Measurements from ENCODE around the gene CDK19. TPM values are rescaled to one million over a fixed set of nuclear protein-coding genes. Genes with fewer than 3 reads are reported as not detected.

CDK19 gene
- total RNA-seq, 5 donors from 2014 or later (not counting 1 experiment from before 2014, with no cell fraction given): 11.4 to 16.1 (median 14.2) TPM

- WGBS (ENCODE audit: insufficient coverage): 93% methylated on average over 2 of the region's 3 CpGs
Measured at GRCh38 chr6:110699780-110700179, 115.5 kb downstream of the CDK19 start.

GRCh38 chr6:110693994-110694393 is 121.3 kb downstream of the CDK19 start:
- no peak for ATAC-seq (replicated peaks in 1 of 4)
- peaks cover 0 to 4% of the 10 kb centered on the region in 2 donors for H3K36me3 ChIP-seq (ENCODE audit: control insufficient read depth in 2 of 2, extremely low read depth in 1 of 2, insufficient read depth in 1 of 2, low read length in 1 of 2)
- no peaks in the 10 kb centered on the region for H3K27me3 Mint-ChIP-seq
- no peak overlapping the region for H3K4me3 ChIP-seq (ENCODE audit: control insufficient read depth in 1 of 2, extremely low read depth in 1 of 2, low read length in 1 of 2)
- H3K9me3 Mint-ChIP-seq: peaks cover 0 to 3% (median 3%) of the 10 kb centered on the region in 3 donors
- H3K36me3 Mint-ChIP-seq: peaks cover 34% of the 10 kb centered on the region
- no peak overlapping the region for H3K27ac ChIP-seq (ENCODE audit: low read length)
- H3K27ac Mint-ChIP-seq: no peak overlapping the region
- POLR2A ChIA-PET: no interaction called here
- H3K4me1 ChIP-seq (ENCODE audit: control insufficient read depth in 1 of 2, extremely low read depth in 1 of 2, insufficient read depth in 2 of 2, low read length in 2 of 2): peaks cover 4 to 9% of the 10 kb centered on the region in 2 experiments
- no peaks in the 10 kb centered on the region for H3K27me3 ChIP-seq (replicated peaks in 1 of 2; ENCODE audit: control insufficient read depth in 2 of 2, extremely low read depth in 1 of 2, insufficient read depth in 2 of 2, low read length in 1 of 2)
- CTCF ChIA-PET: no interaction called here
- peaks cover 11 to 14% (median 12%) of the 10 kb centered on the region in 3 donors for H3K4me1 Mint-ChIP-seq
- DNase-seq: no peak
- H3K4me3 Mint-ChIP-seq: no peak overlapping the region
- H3K9me3 ChIP-seq: no peaks in the 10 kb centered on the region

More at GRCh38 chr6:110699780-110700179, 115.5 kb downstream of the CDK19 start:
- no peak overlapping the region for H3K27ac Mint-ChIP-seq
- H3K27me3 ChIP-seq (replicated peaks in 1 of 2; ENCODE audit: control insufficient read depth in 2 of 2, extremely low read depth in 1 of 2, insufficient read depth in 2 of 2, low read length in 1 of 2): no peaks in the 10 kb centered on the region
- CTCF ChIA-PET: interaction anchor here (0.5 to 1.2 kb wide), 4 partner anchors 20 to 1863 kb away, joined by 3 to 6 read pairs (median 4); no protein-coding TSS in a partner anchor
- DNase-seq (no peak), ATAC-seq (replicated peaks in 1 of 4) (no peak)
- H3K36me3 Mint-ChIP-seq: peaks cover 16% of the 10 kb centered on the region
- no peaks in the 10 kb centered on the region for H3K9me3 ChIP-seq
- H3K4me1 ChIP-seq (ENCODE audit: control insufficient read depth in 1 of 2, extremely low read depth in 1 of 2, insufficient read depth in 2 of 2, low read length in 2 of 2): no peaks in the 10 kb centered on the region
- H3K27ac ChIP-seq (ENCODE audit: low read length): no peak overlapping the region
- H3K36me3 ChIP-seq (ENCODE audit: control insufficient read depth in 2 of 2, extremely low read depth in 1 of 2, insufficient read depth in 1 of 2, low read length in 1 of 2): no peaks in the 10 kb centered on the region
- no peak overlapping the region for H3K4me3 Mint-ChIP-seq
- peaks cover 0 to 3% (median 3%) of the 10 kb centered on the region in 3 donors for H3K9me3 Mint-ChIP-seq
- no peak overlapping the region for H3K4me3 ChIP-seq (ENCODE audit: control insufficient read depth in 1 of 2, extremely low read depth in 1 of 2, low read length in 1 of 2)
- no peaks in the 10 kb centered on the region for H3K27me3 Mint-ChIP-seq
- no peaks in the 10 kb centered on the region for H3K4me1 Mint-ChIP-seq
- POLR2A ChIA-PET: interaction anchor here in 1 of 2 donors (0.6 kb wide), 1 partner anchor 74 kb away, joined by 7 read pairs; no protein-coding TSS in a partner anchor

GRCh38 chr6:110693296-110693695 is 122.0 kb downstream of the CDK19 start:
- POLR2A ChIA-PET: no interaction called here
- CTCF ChIA-PET: no interaction called here

GRCh38 chr6:110690916-110691315 is 124.4 kb downstream of the CDK19 start:
- Histone ChIP-seq H3K36me3 (ENCODE audit: control insufficient read depth in 2 of 2, extremely low read depth in 1 of 2, insufficient read depth in 1 of 2, low read length in 1 of 2) (peaks cover 0 to 4% of the 10 kb centered on the region in 2 donors), H3K4me1 (ENCODE audit: control insufficient read depth in 1 of 2, extremely low read depth in 1 of 2, insufficient read depth in 2 of 2, low read length in 2 of 2) (peaks cover 18 to 27% of the 10 kb centered on the region in 2 experiments), H3K9me3 (no peaks in the 10 kb centered on the region), H3K27me3 (replicated peaks in 1 of 2; ENCODE audit: control insufficient read depth in 2 of 2, extremely low read depth in 1 of 2, insufficient read depth in 2 of 2, low read length in 1 of 2) (no peaks in the 10 kb centered on the region), H3K27ac (ENCODE audit: low read length) (no peak overlapping the region), H3K4me3 (ENCODE audit: control insufficient read depth in 1 of 2, extremely low read depth in 1 of 2, low read length in 1 of 2) (no peak overlapping the region)
- ATAC-seq (replicated peaks in 1 of 4): no peak
- Mint-ChIP-seq H3K27ac (no peak overlapping the region), H3K9me3 (no peaks in the 10 kb centered on the region), H3K27me3 (no peaks in the 10 kb centered on the region), H3K4me1 (peaks cover 29 to 39% (median 32%) of the 10 kb centered on the region in 3 donors), H3K36me3 (peaks cover 20% of the 10 kb centered on the region), H3K4me3 (no peak overlapping the region)
- no CpG with 5 or more reads among the region's 5 CpGs for WGBS (ENCODE audit: insufficient coverage)
- DNase-seq: no peak
- ChIA-PET POLR2A (no interaction called here), CTCF (interaction anchor here in 1 of 2 donors (1.4 kb wide), 1 partner anchor 11 kb away, joined by 4 read pairs; no protein-coding TSS in a partner anchor)

More at GRCh38 chr6:110693296-110693695, 122.0 kb downstream of the CDK19 start:
- Histone ChIP-seq H3K27ac (ENCODE audit: low read length) (no peak overlapping the region), H3K4me1 (ENCODE audit: control insufficient read depth in 1 of 2, extremely low read depth in 1 of 2, insufficient read depth in 2 of 2, low read length in 2 of 2) (peaks cover 9 to 16% of the 10 kb centered on the region in 2 experiments), H3K9me3 (no peaks in the 10 kb centered on the region), H3K27me3 (replicated peaks in 1 of 2; ENCODE audit: control insufficient read depth in 2 of 2, extremely low read depth in 1 of 2, insufficient read depth in 2 of 2, low read length in 1 of 2) (no peaks in the 10 kb centered on the region), H3K36me3 (ENCODE audit: control insufficient read depth in 2 of 2, extremely low read depth in 1 of 2, insufficient read depth in 1 of 2, low read length in 1 of 2) (peaks cover 0 to 4% of the 10 kb centered on the region in 2 donors), H3K4me3 (ENCODE audit: control insufficient read depth in 1 of 2, extremely low read depth in 1 of 2, low read length in 1 of 2) (no peak overlapping the region)
- Mint-ChIP-seq H3K27ac (no peak overlapping the region), H3K36me3 (peaks cover 34% of the 10 kb centered on the region), H3K27me3 (no peaks in the 10 kb centered on the region), H3K4me3 (no peak overlapping the region), H3K9me3 (peaks cover 0 to 3% (median 3%) of the 10 kb centered on the region in 3 donors), H3K4me1 (peaks cover 18 to 21% (median 19%) of the 10 kb centered on the region in 3 donors)
- DNase-seq (no peak), ATAC-seq (replicated peaks in 1 of 4) (no peak)
- WGBS (ENCODE audit: insufficient coverage): 100% methylated on average over 3 of the region's 3 CpGs

GRCh38 chr6:110690106-110690654 is 125.1 kb downstream of the CDK19 start:
- peaks cover 29 to 41% (median 32%) of the 10 kb centered on the region in 3 donors for H3K4me1 Mint-ChIP-seq
- CTCF ChIA-PET: interaction anchor here in 1 of 2 donors (1.4 kb wide), 1 partner anchor 10 kb away, joined by 4 read pairs; no protein-coding TSS in a partner anchor
- Histone ChIP-seq H3K4me3 (ENCODE audit: control insufficient read depth in 1 of 2, extremely low read depth in 1 of 2, low read length in 1 of 2) (no peak overlapping the region), H3K27me3 (replicated peaks in 1 of 2; ENCODE audit: control insufficient read depth in 2 of 2, extremely low read depth in 1 of 2, insufficient read depth in 2 of 2, low read length in 1 of 2) (no peaks in the 10 kb centered on the region), H3K9me3 (no peaks in the 10 kb centered on the region), H3K4me1 (ENCODE audit: control insufficient read depth in 1 of 2, extremely low read depth in 1 of 2, insufficient read depth in 2 of 2, low read length in 2 of 2) (peaks cover 18 to 27% of the 10 kb centered on the region in 2 experiments), H3K27ac (ENCODE audit: low read length) (no peak overlapping the region), H3K36me3 (ENCODE audit: control insufficient read depth in 2 of 2, extremely low read depth in 1 of 2, insufficient read depth in 1 of 2, low read length in 1 of 2) (peaks cover 0 to 4% of the 10 kb centered on the region in 2 donors)
- H3K27me3 Mint-ChIP-seq: no peaks in the 10 kb centered on the region
- POLR2A ChIA-PET: interaction anchor here in 1 of 2 donors (0.5 kb wide), 1 partner anchor 200 kb away, joined by 4 read pairs; no protein-coding TSS in a partner anchor
- WGBS (ENCODE audit: insufficient coverage): 100% methylated on average over 1 of the region's 3 CpGs
- no peaks in the 10 kb centered on the region for H3K9me3 Mint-ChIP-seq
- no peak overlapping the region for H3K4me3 Mint-ChIP-seq
- DNase-seq: no peak
- peaks cover 20% of the 10 kb centered on the region for H3K36me3 Mint-ChIP-seq
- no peak for ATAC-seq (replicated peaks in 1 of 4)
- no peak overlapping the region for H3K27ac Mint-ChIP-seq

GRCh38 chr6:110689275-110689935 is 125.9 kb downstream of the CDK19 start:
- Histone ChIP-seq H3K36me3 (ENCODE audit: control insufficient read depth in 2 of 2, extremely low read depth in 1 of 2, insufficient read depth in 1 of 2, low read length in 1 of 2) (peaks cover 0 to 4% of the 10 kb centered on the region in 2 donors), H3K4me3 (ENCODE audit: control insufficient read depth in 1 of 2, extremely low read depth in 1 of 2, low read length in 1 of 2) (no peak overlapping the region), H3K27ac (ENCODE audit: low read length) (peak overlapping the region; percentile 26), H3K4me1 (ENCODE audit: control insufficient read depth in 1 of 2, extremely low read depth in 1 of 2, insufficient read depth in 2 of 2, low read length in 2 of 2) (peaks cover 18 to 27% of the 10 kb centered on the region in 2 experiments), H3K27me3 (replicated peaks in 1 of 2; ENCODE audit: control insufficient read depth in 2 of 2, extremely low read depth in 1 of 2, insufficient read depth in 2 of 2, low read length in 1 of 2) (no peaks in the 10 kb centered on the region), H3K9me3 (no peaks in the 10 kb centered on the region)
- POLR2A ChIA-PET: no interaction called here
- H3K4me1 Mint-ChIP-seq: peaks cover 29 to 41% (median 32%) of the 10 kb centered on the region in 3 donors
- peaks cover 19% of the 10 kb centered on the region for H3K36me3 Mint-ChIP-seq
- WGBS (ENCODE audit: insufficient coverage): 92% methylated on average over 4 of the region's 6 CpGs
- H3K9me3 Mint-ChIP-seq: no peaks in the 10 kb centered on the region
- DNase-seq (peak in 19 of 35 experiments; percentile 2 to 42 (median 10)), ATAC-seq (replicated peaks in 1 of 4) (peak; percentile 15 to 73 (median 48))
- H3K4me3 Mint-ChIP-seq: no peak overlapping the region
- no peaks in the 10 kb centered on the region for H3K27me3 Mint-ChIP-seq
- CTCF ChIA-PET: interaction anchor here (0.5 to 0.8 kb wide), 2 partner anchors 51 to 523 kb away, joined by 3 read pairs; no protein-coding TSS in a partner anchor
- H3K27ac Mint-ChIP-seq: peak overlapping the region; percentile 60 to 71

Measured in T-cell (primary cell).